Lung (tissue), 12 donors: ENCODE results near the gene PLXNA2. TPM values are rescaled to one million over a fixed set of nuclear protein-coding genes. Genes with fewer than 3 reads are reported as not detected.

Source experiments
- ATAC-seq: fragments of 200-7000 bp; cut with Tn5 transposase; one replicate; pipeline ENCODE4 v1.9.1; 2020; ENCODE audit warnings: moderate number of reproducible peaks; ENCODE audit not compliant: insufficient read depth, low FRiP score
- DNase-seq, 3 donors: peaks; one replicate each; pipeline ENCODE4 v3.0.0-alpha.2; 2013 to 2017
- H3K27ac ChIP-seq, 2 donors: one replicate each; pipeline ENCODE4 v1.5.1; 2013; ENCODE audit warnings: mild to moderate bottlenecking in 2 of 2, moderate library complexity in 2 of 2, control low read depth in 1 of 2, inconsistent platforms in 1 of 2, low read depth in 1 of 2, low read length in 1 of 2
- H3K27me3 ChIP-seq, 3 donors: one replicate each; pipeline ENCODE4 v1.5.1; 2013; ENCODE audit warnings: low read length in 2 of 3; ENCODE audit not compliant: control insufficient read depth in 3 of 3, insufficient read depth in 3 of 3
- H3K36me3 ChIP-seq, 4 donors: one replicate each; pipeline ENCODE4 v1.5.1; 2013; ENCODE audit warnings: low read length in 4 of 4, mild to moderate bottlenecking in 1 of 4, moderate library complexity in 1 of 4; ENCODE audit not compliant: control insufficient read depth in 4 of 4, insufficient read depth in 4 of 4
- H3K4me1 ChIP-seq, 5 donors: one replicate each; pipeline ENCODE4 v1.5.1; 2013; ENCODE audit warnings: low read length in 5 of 5, mild to moderate bottlenecking in 2 of 5, moderate library complexity in 1 of 5; ENCODE audit not compliant: control insufficient read depth in 5 of 5, insufficient read depth in 5 of 5
- H3K4me3 ChIP-seq: one replicate; pipeline ENCODE4 v1.5.1; 2013; ENCODE audit warnings: mild to moderate bottlenecking, control low read depth, moderate library complexity
- H3K9ac ChIP-seq, 2 donors: one replicate each; pipeline ENCODE4 v1.5.1; 2013; ENCODE audit warnings: low read length in 2 of 2, control low read depth in 1 of 2; ENCODE audit not compliant: insufficient read depth in 1 of 2
- H3K9me3 ChIP-seq, 4 donors: one replicate each; pipeline ENCODE4 v1.5.1; 2013; ENCODE audit warnings: low read length in 3 of 4, mild to moderate bottlenecking in 1 of 4, moderate library complexity in 1 of 4; ENCODE audit not compliant: control insufficient read depth in 4 of 4, insufficient read depth in 3 of 4
- CTCF ChIP-seq: IDR thresholded peaks from 2 replicates; pipeline ENCODE4 v1.5.1; 2012; ENCODE audit warnings: mild to moderate bottlenecking; ENCODE audit errors: control extremely low read depth, extremely low read depth
- WGBS, 2 donors: extraction: QIAGEN DNeasy Blood & Tissue Kit; methylation state at CpG; one replicate each; pipeline ENCODE4 v1.1.7; 2013; 5-methylcytosine and 5-hydroxymethylcytosine counted together
- polyA plus RNA-seq, 2 donors: library from polyadenylated mRNA; stranded (reverse); fragments of 200-250 nt; gene quantifications; one replicate each; pipeline ENCODE4 v1.2.1, GENCODE V29; 2013
- total RNA-seq, 2 donors: library from RNA; depleted of rRNA in 1 of 2; stranded (reverse); fragments of >200 nt in 1 of 2; gene quantifications; one replicate each; pipeline ENCODE4 v1.2.1, GENCODE V29; 2014 to 2021
- donor health status: control.
- donor health status: control.
- donor health status: Bipolar disorder and iron deficiency.
- donor health status: healthy.
- donor health status: DM: yes; HTN: yes; CAD: no.

The PLXNA2 gene
- total and polyA plus RNA-seq, 4 donors, result 13.2 to 118 (median 32.6) TPM

DNA sequence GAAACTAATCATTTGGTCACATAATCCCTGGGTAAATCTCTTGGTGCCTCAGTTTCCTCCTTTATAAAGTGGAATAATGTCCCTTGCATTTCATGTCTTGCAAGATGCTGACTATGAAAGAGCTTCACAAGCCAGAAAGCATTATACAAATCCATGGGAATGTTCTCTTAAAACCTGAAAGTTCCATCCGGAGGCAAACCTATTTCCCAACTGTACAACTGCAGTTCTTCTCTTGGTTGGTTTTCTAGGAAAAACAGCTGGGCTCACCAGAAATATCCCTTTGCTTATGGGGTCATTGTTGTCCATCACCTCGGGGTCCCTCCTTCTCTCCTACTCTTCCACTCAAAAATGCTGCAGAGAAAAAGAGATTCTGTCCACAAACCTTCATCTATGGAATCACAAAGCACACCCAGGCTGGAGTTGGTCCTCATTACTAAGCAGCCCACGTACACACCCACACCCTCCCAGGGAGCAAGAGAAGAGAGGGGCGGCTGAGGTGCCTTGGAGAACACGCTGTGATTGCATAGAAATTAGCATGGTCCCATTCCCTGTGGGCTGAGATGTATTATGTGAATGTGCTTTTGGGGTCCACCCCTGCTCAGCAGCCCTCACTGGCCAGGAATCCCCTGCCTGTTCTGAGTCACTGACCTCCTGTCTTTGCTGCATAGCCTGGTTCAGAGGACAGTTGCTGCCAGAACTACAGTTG, 5.0 kb upstream of the PLXNA2 start:
- peaks cover 3 to 47% (median 6%) of the 10 kb centered on the region in 5 donors for H3K4me1 ChIP-seq
- WGBS, 2 donors, result 89 to 91% methylated on average over 5 of the region's 5 CpGs
- no peak overlapping the region for H3K9ac ChIP-seq
- no peaks in the 10 kb centered on the region for H3K36me3 ChIP-seq
- no peaks in the 10 kb centered on the region for H3K9me3 ChIP-seq
- ATAC-seq (no peak), DNase-seq (no peak)
- TF ChIP-seq CTCF, result no peak
- H3K27ac ChIP-seq, result no peak overlapping the region
- no peak overlapping the region for H3K4me3 ChIP-seq
- H3K27me3 ChIP-seq, result no peaks in the 10 kb centered on the region

- TF ChIP-seq CTCF, result no peak
- no peak overlapping the region for H3K9ac ChIP-seq
- no peaks in the 10 kb centered on the region for H3K27me3 ChIP-seq
- 67 to 82% methylated on average over 7 of the region's 7 CpGs for WGBS, 2 donors
- ATAC-seq (no peak), DNase-seq (peak in 1 of 3 donors; percentile 42)
- peaks cover 3 to 44% (median 6%) of the 10 kb centered on the region in 5 donors for H3K4me1 ChIP-seq
- no peak overlapping the region for H3K27ac ChIP-seq
- no peaks in the 10 kb centered on the region for H3K36me3 ChIP-seq
- H3K9me3 ChIP-seq, result no peaks in the 10 kb centered on the region
- no peak overlapping the region for H3K4me3 ChIP-seq
Observed at GRCh38 chr1:208248307-208248801, 4.2 kb upstream of the PLXNA2 start.

GRCh38 chr1:208247696-208248095, 3.5 kb upstream of the PLXNA2 start:
- peak in 1 of 3 donors; percentile 32 for DNase-seq
- Histone ChIP-seq H3K4me3 (no peak overlapping the region), H3K9me3 (no peaks in the 10 kb centered on the region), H3K4me1 (peaks cover 3 to 42% (median 6%) of the 10 kb centered on the region in 5 donors), H3K9ac (no peak overlapping the region), H3K27me3 (no peaks in the 10 kb centered on the region), H3K36me3 (no peaks in the 10 kb centered on the region), H3K27ac (no peak overlapping the region)
- no peak for TF ChIP-seq CTCF
- WGBS, 2 donors, result 73 to 83% methylated on average over 5 of the region's 5 CpGs
- ATAC-seq, result no peak
